IMR-90 (cell line): ENCODE measurements around the gene NPIPB8. TPM values are rescaled to one million over a fixed set of nuclear protein-coding genes. Genes with fewer than 3 reads are reported as not detected.

Experiments
- ATAC-seq: fragments of 200-7000 bp; cut with Tn5 transposase; 2 replicates; pipeline ENCODE4 v1.9.1; 2020; ENCODE audit warnings: low read depth, mild to moderate bottlenecking, moderate library complexity
- BruUV-seq: library from RNA; stranded (reverse); fragments of 400-500 nt; replicated peaks from 2 replicates; lab custom pipeline; 2021; lab: Mats Ljungman, UMichigan
- CTCF ChIA-PET: fragments of 300-600 bp; formaldehyde crosslinking; extraction: SDS; loops from one replicate; lab custom pipeline; 2021; ENCODE audit warnings: antibody characterized with exemption; lab: Yijun Ruan, JAX
- POLR2A ChIA-PET: fragments of 300-600 bp; sonication (Branson Sonifier 250); formaldehyde crosslinking; loops from one replicate; lab custom pipeline; 2022; ENCODE audit warnings: antibody characterized with exemption; ENCODE audit not compliant: unreplicated experiment; lab: Charles Lee
- DNase-seq: peaks from one replicate; pipeline ENCODE4 v3.0.0; 2013
- H2AFZ ChIP-seq: replicated peaks from 2 replicates; pipeline ENCODE3; 2013; ENCODE audit warnings: low read length, mild to moderate bottlenecking; ENCODE audit not compliant: poor library complexity
- H2AK5ac ChIP-seq: 2 replicates; pipeline ENCODE4 v1.6.1; 2013; ENCODE audit warnings: low read depth, low read length, inconsistent platforms
- H2AK9ac ChIP-seq: replicated peaks from 2 replicates; pipeline ENCODE3; 2013; ENCODE audit warnings: mild to moderate bottlenecking, low read depth, low read length, moderate library complexity; ENCODE audit not compliant: poor library complexity
- H2BK120ac ChIP-seq: 2 replicates; pipeline ENCODE4 v1.6.1; 2013; ENCODE audit warnings: low read depth, low read length, inconsistent platforms
- H2BK15ac ChIP-seq: 3 replicates; pipeline ENCODE4 v1.6.1; 2013; ENCODE audit warnings: low read depth, low read length, inconsistent platforms
- H2BK20ac ChIP-seq: 2 replicates; pipeline ENCODE4 v1.6.1; 2013; ENCODE audit warnings: low read depth, mild to moderate bottlenecking, inconsistent platforms, low read length, moderate library complexity
- H2BK5ac ChIP-seq: 2 replicates; pipeline ENCODE4 v1.6.1; 2013; ENCODE audit warnings: mild to moderate bottlenecking, low read depth, low read length, inconsistent platforms; ENCODE audit not compliant: poor library complexity, severe bottlenecking
- H3K14ac ChIP-seq: replicated peaks from 2 replicates; pipeline ENCODE4 v1.6.1; 2013; ENCODE audit warnings: low read depth, low read length, inconsistent platforms
- H3K18ac ChIP-seq: 2 replicates; pipeline ENCODE4 v1.6.1; 2013; ENCODE audit warnings: low read depth, low read length, control low read depth
- H3K23ac ChIP-seq: 2 replicates; pipeline ENCODE4 v1.6.1; 2013; ENCODE audit warnings: low read depth, low read length, inconsistent platforms
- H3K27ac ChIP-seq: 2 replicates; pipeline ENCODE4 v1.5.1; 2013; ENCODE audit warnings: mild to moderate bottlenecking, control low read depth, low read length; ENCODE audit not compliant: insufficient read depth
- H3K27me3 ChIP-seq: 2 replicates; pipeline ENCODE4 v1.6.1; 2013; ENCODE audit warnings: low read length; ENCODE audit not compliant: control insufficient read depth, insufficient read depth
- H3K36me3 ChIP-seq: 2 replicates; pipeline ENCODE4 v1.6.1; 2013; ENCODE audit warnings: low read length, mixed read lengths; ENCODE audit not compliant: control insufficient read depth, insufficient read depth
- H3K4ac ChIP-seq: 2 replicates; pipeline ENCODE4 v1.6.1; 2013; ENCODE audit warnings: low read depth, low read length, inconsistent platforms
- H3K4me1 ChIP-seq: 2 replicates; pipeline ENCODE4 v1.6.1; 2013; ENCODE audit warnings: low read length, mixed read lengths; ENCODE audit not compliant: control insufficient read depth, insufficient read depth
- H3K4me2 ChIP-seq: 2 replicates; pipeline ENCODE4 v1.6.1; 2013; ENCODE audit warnings: low read depth, mild to moderate bottlenecking, control low read depth, low read length, moderate library complexity
- H3K4me3 ChIP-seq: 2 replicates; pipeline ENCODE4 v1.5.1; 2013; ENCODE audit warnings: low read depth, mild to moderate bottlenecking, control low read depth, low read length, moderate library complexity; ENCODE audit not compliant: insufficient read depth
- H3K56ac ChIP-seq: 2 replicates; pipeline ENCODE4 v1.6.1; 2013; ENCODE audit warnings: low read length, inconsistent platforms; ENCODE audit not compliant: insufficient read depth; ENCODE audit errors: extremely low read depth
- H3K79me1 ChIP-seq, 2 experiments: 2 replicates each; pipeline ENCODE4 v1.6.1; 2013; ENCODE audit warnings: low read length in 2 of 2, inconsistent platforms in 1 of 2, low read depth in 1 of 2
- H3K9ac ChIP-seq: 2 replicates; pipeline ENCODE4 v1.6.1; 2013; ENCODE audit warnings: low read depth, low read length, control low read depth
- H3K9me1 ChIP-seq: 2 replicates; pipeline ENCODE4 v1.6.1; 2013; ENCODE audit warnings: low read length, inconsistent platforms; ENCODE audit not compliant: insufficient read depth
- H3K9me3 ChIP-seq: 2 replicates; pipeline ENCODE4 v1.6.1; 2013; ENCODE audit warnings: low read length; ENCODE audit not compliant: control insufficient read depth, insufficient read depth
- H4K20me1 ChIP-seq: 2 replicates; pipeline ENCODE4 v1.6.1; 2013; ENCODE audit warnings: low read length, inconsistent platforms; ENCODE audit not compliant: insufficient read depth
- H4K5ac ChIP-seq: 2 replicates; pipeline ENCODE4 v1.6.1; 2013; ENCODE audit warnings: mild to moderate bottlenecking, low read depth, low read length, control low read depth
- H4K8ac ChIP-seq, 2 experiments: 2 replicates each; pipeline ENCODE4 v1.6.1; 2013; ENCODE audit warnings: low read depth in 2 of 2, low read length in 2 of 2, control low read depth in 1 of 2, inconsistent platforms in 1 of 2
- H4K91ac ChIP-seq: 2 replicates; pipeline ENCODE4 v1.6.1; 2013; ENCODE audit warnings: low read depth, low read length, inconsistent platforms; ENCODE audit not compliant: insufficient read depth
- BHLHE40 ChIP-seq: fragments of 150-350 bp; IDR thresholded peaks from 2 replicates; pipeline ENCODE4 v1.6.1; 2016; ENCODE audit warnings: mild to moderate bottlenecking, low read depth, low read length
- CEBPB ChIP-seq: IDR thresholded peaks from 2 replicates; pipeline ENCODE4 v1.6.1; 2012; ENCODE audit warnings: low read depth, low read length, improper control_type of control experiment
- CTCF ChIP-seq: conservative IDR thresholded peaks from 2 replicates; pipeline ENCODE4 v1.5.1; 2012; ENCODE audit warnings: mild to moderate bottlenecking, low read depth, low read length, improper control_type of control experiment
- FOS ChIP-seq: fragments of 150-350 bp; IDR thresholded peaks from 2 replicates; pipeline ENCODE4 v1.6.1; 2016; ENCODE audit warnings: low read depth, low read length
- MAFK ChIP-seq: IDR thresholded peaks from 2 replicates; pipeline ENCODE4 v1.6.1; 2012; ENCODE audit warnings: low read depth, low read length, improper control_type of control experiment
- MAZ ChIP-seq: IDR thresholded peaks from 2 replicates; pipeline ENCODE4 v1.6.1; 2012; ENCODE audit warnings: low read depth, mild to moderate bottlenecking, low read length, improper control_type of control experiment, moderate library complexity, borderline replicate concordance
- MXI1 ChIP-seq: IDR thresholded peaks from 2 replicates; pipeline ENCODE4 v1.6.1; 2012; ENCODE audit warnings: low read depth, mild to moderate bottlenecking, low read length, moderate library complexity, borderline replicate concordance
- NFE2L2 ChIP-seq: fragments of 150-350 bp; IDR thresholded peaks from 2 replicates; pipeline ENCODE4 v1.6.1; 2016; ENCODE audit warnings: low read depth, mild to moderate bottlenecking, low read length
- POLR2A ChIP-seq: IDR thresholded peaks from 2 replicates; pipeline ENCODE4 v1.6.1; 2012; ENCODE audit warnings: mild to moderate bottlenecking, low read depth, low read length
- RAD21 ChIP-seq: IDR thresholded peaks from 2 replicates; pipeline ENCODE4 v1.6.1; 2012; ENCODE audit warnings: low read length, improper control_type of control experiment
- RCOR1 ChIP-seq: IDR thresholded peaks from 2 replicates; pipeline ENCODE4 v1.6.1; 2012; ENCODE audit warnings: mild to moderate bottlenecking, low read length, improper control_type of control experiment; ENCODE audit not compliant: insufficient replicate concordance
- RFX5 ChIP-seq: IDR thresholded peaks from 2 replicates; pipeline ENCODE4 v1.8.0; 2012; ENCODE audit warnings: low read depth, mild to moderate bottlenecking, low read length, moderate library complexity
- SMC3 ChIP-seq: fragments of 150-350 bp; IDR thresholded peaks from 2 replicates; pipeline ENCODE4 v1.6.1; 2016; ENCODE audit warnings: low read depth, mild to moderate bottlenecking, antibody characterized with exemption, low read length, moderate library complexity
- WGBS, 2 experiments: methylation state at CpG; one replicate each; pipeline versions ENCODE4 v1.1.5 to v1.1.7; 2013; ENCODE audit warnings: missing lambda C conversion rate in 2 of 2; ENCODE audit not compliant: insufficient read length in 1 of 2; ENCODE audit errors: extremely low coverage in 2 of 2; 5-methylcytosine and 5-hydroxymethylcytosine counted together
- dilution Hi-C: fragments of 300-500 bp; cut with HindIII; formaldehyde crosslinking; loops from one replicate; pipeline ENCODE4 v1.14.3; 2018; ENCODE audit warnings: low sequenced_read_pairs; ENCODE audit not compliant: unreplicated experiment
- in situ Hi-C: fragments of 300-500 bp; cut with MboI; formaldehyde crosslinking; loops from 3 replicates; pipeline ENCODE4 v1.14.3; 2019; ENCODE audit warnings: low sequenced_read_pairs, inconsistent platforms, mixed read lengths
- intact Hi-C: fragments of 100-400 bp; cut with micrococcal nuclease; formaldehyde crosslinking; loops from 2 replicates; pipeline ENCODE4 v1.10.0; 2022
- polyA plus RNA-seq, 3 experiments: library from polyadenylated mRNA; depleted of rRNA; stranded (reverse); fragments of >200 nt; gene quantifications; 2 replicates each; pipeline ENCODE4 v1.2.3, GENCODE V29; 2012; ENCODE audit warnings: low replicate concordance in 1 of 3
- total RNA-seq: library from RNA; depleted of rRNA; stranded (reverse); fragments of >200 nt; gene quantifications from 2 replicates; pipeline ENCODE4 v1.2.3, GENCODE V29; 2012
- TF ChIP-seq, protein P1 (sequence below): fragments of 150-350 bp; IDR thresholded peaks from 2 replicates; pipeline ENCODE4 v1.6.1; 2017; ENCODE audit warnings: mild to moderate bottlenecking, antibody characterized with exemption, low read length, low read depth

The NPIPB8 gene
- total and polyA plus RNA-seq, 2 of the 4 experiments (the other 2 are of a cell fraction), result not detected

DNA sequence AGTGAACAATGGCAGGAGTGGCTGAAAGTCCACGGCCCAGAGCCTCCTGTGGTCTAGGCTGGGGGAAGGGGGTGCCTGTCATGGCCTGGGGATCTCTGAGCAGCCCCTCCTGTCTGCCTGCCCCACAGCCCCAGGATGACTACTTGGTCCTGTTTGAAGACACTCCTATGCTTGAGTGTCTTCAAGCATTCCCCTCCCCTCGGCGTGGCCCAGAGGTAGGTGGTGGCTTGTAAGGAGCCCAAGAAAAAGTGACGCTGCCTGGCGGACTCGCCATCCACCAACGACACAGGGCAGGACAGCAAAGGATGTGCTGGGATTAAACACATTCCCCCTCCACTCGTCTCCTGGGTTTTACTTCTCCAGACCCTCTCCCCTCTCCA lies 33.7 kb upstream of the NPIPB8 start:
- H3K4me3 ChIP-seq, result no peak overlapping the region
- H3K4me1 ChIP-seq, result no peaks in the 10 kb centered on the region; the same call in 1 of the 2 replicates
- ChIA-PET CTCF (no interaction called here), POLR2A (no interaction called here)
- H2AFZ ChIP-seq, result no peak overlapping the region
- 33% methylated on average over 2 of the region's 8 CpGs; no CpG with 5 or more reads in 1 of the 2 experiments for WGBS, 2 experiments
- no peak overlapping the region for H3K4me2 ChIP-seq
- H3K23ac ChIP-seq, result no peak overlapping the region
- TF ChIP-seq MAZ (no peak), NFE2L2 (no peak), FOS (no peak), CEBPB (no peak), RFX5 (no peak), RAD21 (no peak), BHLHE40 (no peak), SMC3 (no peak), MAFK (no peak), CTCF (no peak), RCOR1 (no peak), MXI1 (no peak), POLR2A (no peak)
- TF ChIP-seq, protein P1, sequence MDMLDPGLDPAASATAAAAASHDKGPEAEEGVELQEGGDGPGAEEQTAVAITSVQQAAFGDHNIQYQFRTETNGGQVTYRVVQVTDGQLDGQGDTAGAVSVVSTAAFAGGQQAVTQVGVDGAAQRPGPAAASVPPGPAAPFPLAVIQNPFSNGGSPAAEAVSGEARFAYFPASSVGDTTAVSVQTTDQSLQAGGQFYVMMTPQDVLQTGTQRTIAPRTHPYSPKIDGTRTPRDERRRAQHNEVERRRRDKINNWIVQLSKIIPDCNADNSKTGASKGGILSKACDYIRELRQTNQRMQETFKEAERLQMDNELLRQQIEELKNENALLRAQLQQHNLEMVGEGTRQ, result no peak
- no peak overlapping the region for H2AK5ac ChIP-seq
- no peak overlapping the region for H3K14ac ChIP-seq
- ATAC-seq (no peak), DNase-seq (no peak)
- no TSS peak for BruUV-seq
- no peak overlapping the region for H2BK120ac ChIP-seq
- no peaks in the 10 kb centered on the region for H3K79me1 ChIP-seq
- no peak overlapping the region for H3K27ac ChIP-seq
- dilution Hi-C loops (no loop called here), in situ Hi-C loops (loop anchor here (10.0 kb wide), 1 partner anchor 309 kb away; the partner anchor contains the start of gene SBK1), intact Hi-C loops (no loop called here)
- H3K9ac ChIP-seq, result no peak overlapping the region
- no peak overlapping the region for H3K4ac ChIP-seq
- no peak overlapping the region for H4K5ac ChIP-seq
- no peak overlapping the region for H2BK5ac ChIP-seq
- no peaks in the 10 kb centered on the region for H4K20me1 ChIP-seq
- no peak overlapping the region for H3K56ac ChIP-seq
- H3K36me3 ChIP-seq, result no peaks in the 10 kb centered on the region
- no peak overlapping the region for H4K8ac ChIP-seq
- H2BK20ac ChIP-seq, result no peak overlapping the region
- no peak overlapping the region for H3K18ac ChIP-seq
- peaks cover 34% of the 10 kb centered on the region for H3K27me3 ChIP-seq
- H2AK9ac ChIP-seq, result no peak overlapping the region
- H2BK15ac ChIP-seq, result no peak overlapping the region
- no peaks in the 10 kb centered on the region for H3K9me1 ChIP-seq
- no peaks in the 10 kb centered on the region for H3K9me3 ChIP-seq
- no peak overlapping the region for H4K91ac ChIP-seq
